ENCODE results near the gene SNRPB. TPM values are rescaled to one million over a fixed set of nuclear protein-coding genes. Genes with fewer than 3 reads are reported as not detected.
A peak's percentile ranks its signal among the peaks of the same experiment; 100 is the strongest.

Gene SNRPB
- total RNA-seq, 4 donors from 2014 or later: 74.6 to 129 (median 114) TPM

DNA sequence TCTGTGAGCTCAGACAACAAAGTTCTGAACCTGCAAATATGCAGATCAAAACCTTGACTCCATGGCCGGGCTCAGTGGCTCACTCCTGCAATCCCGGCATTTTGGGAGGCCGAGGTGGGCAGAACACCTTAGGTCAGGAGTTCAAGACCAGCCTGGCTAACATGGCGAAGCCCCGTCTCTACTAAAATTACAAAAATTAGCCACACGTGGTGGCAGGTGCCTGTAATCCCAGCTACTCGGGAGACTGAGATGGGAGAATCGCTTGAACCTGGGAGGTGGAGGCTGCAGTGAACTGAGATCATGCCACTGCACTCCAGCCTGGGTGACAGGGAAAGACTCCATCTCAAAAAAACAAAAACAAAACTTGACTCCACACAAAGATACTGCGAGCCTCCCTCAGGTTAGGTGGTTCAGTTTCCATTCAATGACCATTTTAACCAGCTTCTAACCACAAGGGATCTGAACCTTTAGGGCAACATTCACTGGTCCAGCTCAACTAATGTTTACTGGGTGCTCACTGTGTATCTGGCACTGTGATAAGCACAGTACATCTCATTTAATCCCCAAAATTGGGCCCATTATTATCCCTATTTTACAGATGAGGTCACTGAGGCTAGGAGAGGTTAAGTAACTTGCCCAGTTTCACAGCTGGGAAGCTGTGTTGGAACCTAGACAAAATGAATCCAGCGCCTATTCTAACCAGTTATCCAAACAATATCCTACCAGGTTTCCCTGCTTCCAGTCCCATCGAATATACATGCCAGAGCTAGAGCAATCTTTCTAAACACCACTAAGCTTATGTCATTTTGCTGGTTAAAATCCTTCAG lies 1.8 kb downstream of the SNRPB start:
- TF ChIP-seq POLR2A (IDR thresholded peaks at IDR 0.05): no peak
- TF ChIP-seq, protein P1, sequence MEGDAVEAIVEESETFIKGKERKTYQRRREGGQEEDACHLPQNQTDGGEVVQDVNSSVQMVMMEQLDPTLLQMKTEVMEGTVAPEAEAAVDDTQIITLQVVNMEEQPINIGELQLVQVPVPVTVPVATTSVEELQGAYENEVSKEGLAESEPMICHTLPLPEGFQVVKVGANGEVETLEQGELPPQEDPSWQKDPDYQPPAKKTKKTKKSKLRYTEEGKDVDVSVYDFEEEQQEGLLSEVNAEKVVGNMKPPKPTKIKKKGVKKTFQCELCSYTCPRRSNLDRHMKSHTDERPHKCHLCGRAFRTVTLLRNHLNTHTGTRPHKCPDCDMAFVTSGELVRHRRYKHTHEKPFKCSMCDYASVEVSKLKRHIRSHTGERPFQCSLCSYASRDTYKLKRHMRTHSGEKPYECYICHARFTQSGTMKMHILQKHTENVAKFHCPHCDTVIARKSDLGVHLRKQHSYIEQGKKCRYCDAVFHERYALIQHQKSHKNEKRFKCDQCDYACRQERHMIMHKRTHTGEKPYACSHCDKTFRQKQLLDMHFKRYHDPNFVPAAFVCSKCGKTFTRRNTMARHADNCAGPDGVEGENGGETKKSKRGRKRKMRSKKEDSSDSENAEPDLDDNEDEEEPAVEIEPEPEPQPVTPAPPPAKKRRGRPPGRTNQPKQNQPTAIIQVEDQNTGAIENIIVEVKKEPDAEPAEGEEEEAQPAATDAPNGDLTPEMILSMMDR (IDR thresholded peaks at IDR 0.05): no peak
- no peak for DNase-seq
- Histone ChIP-seq H3K36me3 (peaks cover 0 to 39% (median 0%) of the 10 kb centered on the region in 3 donors), H3K4me3 (peak overlapping the region in 2 of 4 donors; percentile 59 to 94), H3K27ac (peak overlapping the region in 1 of 4 donors; percentile 88), H3K9me3 (no peaks in the 10 kb centered on the region), H3K4me1 (peaks cover 0 to 21% (median 8%) of the 10 kb centered on the region in 4 donors), H3K27me3 (no peaks in the 10 kb centered on the region)

DNA sequence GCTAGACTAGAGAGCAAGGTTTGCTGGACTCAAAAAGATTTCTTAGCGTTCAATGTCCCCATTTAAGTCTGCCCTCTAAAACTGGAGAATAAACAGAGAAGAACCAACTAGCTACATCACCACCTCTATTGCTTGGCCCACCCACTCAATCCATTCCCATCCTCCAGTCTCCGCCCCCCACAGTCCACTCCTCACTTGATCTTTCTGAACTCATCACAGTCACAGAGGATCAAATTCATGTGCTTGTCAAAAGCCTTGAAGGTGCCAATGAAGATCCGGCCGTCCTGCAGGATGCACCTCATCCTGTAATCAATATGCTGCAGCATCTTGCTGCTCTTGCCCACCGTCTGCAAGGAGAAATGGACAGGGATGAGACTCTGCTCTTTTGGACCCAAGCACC lies 3.2 kb downstream of the SNRPB start:
- no peaks in the 10 kb centered on the region for H3K27me3 ChIP-seq
- H3K9me3 ChIP-seq: no peaks in the 10 kb centered on the region
- no peak overlapping the region for H3K27ac ChIP-seq
- H3K4me1 ChIP-seq: peaks cover 0 to 21% (median 8%) of the 10 kb centered on the region in 4 donors
- DNase-seq: no peak
- no peak overlapping the region for H3K4me3 ChIP-seq
- TF ChIP-seq, protein P1 (IDR thresholded peaks at IDR 0.05): no peak
- TF ChIP-seq POLR2A (IDR thresholded peaks at IDR 0.05): no peak
- peaks cover 0 to 53% (median 10%) of the 10 kb centered on the region in 3 donors for H3K36me3 ChIP-seq

DNA sequence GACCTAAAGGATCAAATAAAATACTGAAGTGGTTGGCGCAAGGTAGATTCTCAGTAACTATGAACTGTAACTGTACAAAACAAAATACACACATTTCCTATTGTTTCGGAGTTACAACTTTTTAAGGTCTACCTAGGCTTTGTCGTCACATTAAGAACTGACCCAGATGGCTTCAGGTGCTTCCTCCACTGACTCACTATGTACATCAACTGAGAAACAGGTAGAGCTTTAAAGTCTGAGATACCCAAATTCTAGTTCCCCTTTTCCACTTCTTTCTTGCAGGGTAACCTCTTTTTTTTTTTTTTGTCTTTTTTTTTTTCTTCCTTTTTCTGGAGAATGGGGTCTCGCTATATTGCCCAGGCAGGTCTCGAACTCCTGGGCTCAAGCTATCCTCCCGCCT lies 5.5 kb downstream of the SNRPB start:
- Histone ChIP-seq H3K4me3 (no peak overlapping the region), H3K36me3 (peaks cover 0 to 76% (median 11%) of the 10 kb centered on the region in 3 donors)

DNA sequence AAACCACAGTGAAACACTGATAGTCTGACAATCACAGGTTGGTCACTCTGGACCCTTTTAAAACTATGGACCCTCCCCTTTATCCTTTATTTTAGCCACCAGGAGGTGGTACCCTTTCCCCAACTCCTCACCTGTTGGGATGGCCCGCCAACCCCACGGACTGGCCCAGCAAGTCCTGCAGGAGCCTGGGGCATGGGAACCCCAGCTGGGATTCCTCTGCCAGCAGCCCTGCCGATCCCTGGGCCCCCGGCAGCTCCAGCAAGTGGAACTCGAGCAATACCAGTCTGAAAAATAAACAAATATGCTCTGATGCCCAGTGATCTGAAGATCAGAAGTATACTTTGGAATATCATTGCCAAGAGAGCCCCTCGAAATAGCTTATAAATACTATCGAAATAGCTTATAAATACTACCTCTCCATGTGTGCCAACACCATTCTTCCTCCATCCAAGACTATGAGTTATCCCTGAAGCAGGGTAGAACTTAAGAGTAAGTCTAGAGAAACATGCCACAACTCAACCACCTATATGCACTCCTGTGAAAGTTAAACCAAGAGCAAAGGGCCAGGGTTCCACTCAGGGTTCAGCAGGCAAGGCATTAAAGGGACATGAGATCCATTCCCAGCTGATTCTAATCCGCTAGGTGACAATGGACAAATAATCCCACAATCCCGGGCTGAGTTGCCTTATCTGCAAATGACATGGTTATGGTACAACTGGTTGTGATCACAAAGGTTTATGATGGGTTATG lies 6.8 kb downstream of the SNRPB start:
- Histone ChIP-seq H3K36me3 (peaks cover 0 to 86% (median 11%) of the 10 kb centered on the region in 3 donors), H3K27ac (no peak overlapping the region), H3K4me3 (no peak overlapping the region), H3K9me3 (no peaks in the 10 kb centered on the region), H3K4me1 (peaks cover 0 to 10% (median 2%) of the 10 kb centered on the region in 4 donors), H3K27me3 (no peaks in the 10 kb centered on the region)
- DNase-seq: no peak
- TF ChIP-seq, protein P1 (IDR thresholded peaks at IDR 0.05): no peak
- no peak for TF ChIP-seq POLR2A (IDR thresholded peaks at IDR 0.05)

More for the DNA sequence above, 5.5 kb downstream of the SNRPB start:
- DNase-seq: no peak
- H3K27me3 ChIP-seq: no peaks in the 10 kb centered on the region
- no peaks in the 10 kb centered on the region for H3K9me3 ChIP-seq
- no peak overlapping the region for H3K27ac ChIP-seq
- TF ChIP-seq POLR2A (IDR thresholded peaks at IDR 0.05): no peak
- TF ChIP-seq, protein P1 (IDR thresholded peaks at IDR 0.05): no peak
- peaks cover 0 to 21% (median 8%) of the 10 kb centered on the region in 4 donors for H3K4me1 ChIP-seq

DNA sequence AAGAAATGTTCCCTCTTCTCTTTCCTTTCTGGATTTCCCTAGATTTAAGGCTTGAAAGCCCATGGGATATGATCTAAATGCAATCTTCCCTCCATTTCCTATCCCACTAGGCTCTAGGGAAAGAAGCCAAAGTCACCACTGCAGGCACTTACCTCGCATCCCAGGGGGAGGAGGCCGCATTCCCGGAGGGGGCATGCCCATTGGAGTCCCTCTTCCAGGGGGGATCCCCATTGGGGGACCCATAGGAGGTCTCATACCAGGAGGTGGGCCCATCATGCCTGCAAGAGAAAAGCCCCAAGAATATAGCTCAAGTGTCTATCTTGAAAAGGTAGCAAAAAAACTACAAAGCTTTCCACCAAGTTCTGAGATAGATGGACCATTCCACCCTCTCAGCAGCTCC lies 8.1 kb downstream of the SNRPB start:
- peaks cover 0 to 84% (median 11%) of the 10 kb centered on the region in 3 donors for H3K36me3 ChIP-seq
- TF ChIP-seq POLR2A (IDR thresholded peaks at IDR 0.05): no peak
- TF ChIP-seq, protein P1 (IDR thresholded peaks at IDR 0.05): no peak
- H3K27me3 ChIP-seq: no peaks in the 10 kb centered on the region
- H3K9me3 ChIP-seq: no peaks in the 10 kb centered on the region
- no peak for DNase-seq
- H3K4me3 ChIP-seq: no peak overlapping the region
- H3K4me1 ChIP-seq: no peaks in the 10 kb centered on the region
- H3K27ac ChIP-seq: no peak overlapping the region
